Measurements from ENCODE around the gene SELENON.

Gene SELENON

DNA sequence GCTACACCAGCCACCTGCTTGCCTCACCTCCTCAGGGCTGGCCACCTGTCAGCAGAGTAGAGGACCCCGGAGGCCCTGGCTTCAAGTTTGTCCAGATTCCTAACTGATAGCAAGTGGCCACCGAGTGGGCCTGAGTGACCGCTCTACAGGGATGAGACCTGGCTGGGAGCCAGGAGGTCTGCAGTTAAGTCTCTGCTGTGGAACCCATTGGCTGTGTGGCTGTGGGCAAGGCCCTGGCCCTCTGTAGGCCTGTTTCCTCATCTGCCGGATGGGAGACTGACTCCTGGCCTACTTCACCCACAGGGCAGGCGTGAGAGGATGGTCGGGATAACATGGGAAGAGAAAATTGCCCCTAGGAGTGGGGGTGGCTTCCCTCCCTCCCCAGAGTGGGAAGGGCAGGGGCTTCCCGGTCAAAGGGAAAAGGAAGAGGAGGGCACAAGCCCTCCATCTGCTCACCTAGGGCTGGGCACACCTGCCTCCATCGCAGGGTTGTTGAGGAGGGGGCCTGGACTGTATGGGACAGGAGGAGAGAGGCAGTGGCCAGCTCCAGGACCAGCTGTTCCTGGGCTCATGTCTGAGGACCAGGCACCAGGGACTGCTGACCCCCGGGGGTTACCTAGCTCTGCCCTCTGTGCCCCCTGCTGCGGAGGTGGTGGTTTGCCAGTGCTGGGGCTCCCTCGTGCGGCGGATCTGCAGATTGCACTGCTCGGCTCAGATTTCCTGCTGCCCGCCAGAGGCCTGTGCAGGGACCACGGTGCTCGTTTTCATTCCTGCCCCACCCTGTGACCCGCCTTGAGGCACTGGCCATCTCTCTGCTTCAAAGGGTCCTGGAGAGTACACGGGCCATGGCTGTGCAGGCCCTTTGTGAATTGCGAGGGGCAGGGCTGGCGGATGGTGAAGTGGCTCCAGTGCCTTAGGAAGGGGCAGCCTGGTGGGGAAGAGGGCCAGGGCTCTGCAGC, 10.6 kb downstream of the SELENON start:
- peak; percentile 42 to 61 for DNase-seq

DNA sequence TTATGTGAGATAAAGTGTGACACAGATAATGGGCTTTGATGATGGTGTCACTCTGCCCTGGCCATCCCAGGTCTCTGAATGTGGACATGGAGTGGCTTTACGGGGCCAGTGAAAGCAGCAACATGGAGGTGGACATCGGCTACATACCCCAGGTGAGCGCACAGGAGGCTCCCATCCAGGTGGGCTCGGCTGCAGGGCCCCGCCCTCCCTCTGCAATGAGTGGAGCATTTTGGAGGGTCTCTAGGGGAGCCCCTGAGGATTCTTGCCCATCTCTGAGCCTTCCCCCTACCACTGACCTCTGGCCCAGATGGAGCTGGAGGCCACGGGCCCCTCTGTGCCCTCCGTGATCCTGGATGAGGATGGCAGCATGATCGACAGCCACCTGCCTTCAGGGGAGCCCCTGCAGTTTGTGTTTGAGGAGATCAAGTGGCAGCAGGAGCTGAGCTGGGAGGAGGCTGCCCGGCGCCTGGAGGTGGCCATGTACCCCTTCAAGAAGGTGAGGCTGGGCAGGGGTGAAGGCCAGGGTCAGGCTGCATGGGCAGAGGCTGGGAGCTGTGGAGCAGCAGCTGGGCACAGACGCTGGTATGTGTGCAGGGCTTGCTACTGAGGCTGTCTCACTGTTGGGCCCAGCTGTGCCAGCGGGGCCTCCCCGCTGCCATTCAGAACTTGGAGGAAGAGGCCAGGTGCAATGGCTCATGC, 11.5 kb downstream of the SELENON start:
- DNase-seq, result no peak

DNA sequence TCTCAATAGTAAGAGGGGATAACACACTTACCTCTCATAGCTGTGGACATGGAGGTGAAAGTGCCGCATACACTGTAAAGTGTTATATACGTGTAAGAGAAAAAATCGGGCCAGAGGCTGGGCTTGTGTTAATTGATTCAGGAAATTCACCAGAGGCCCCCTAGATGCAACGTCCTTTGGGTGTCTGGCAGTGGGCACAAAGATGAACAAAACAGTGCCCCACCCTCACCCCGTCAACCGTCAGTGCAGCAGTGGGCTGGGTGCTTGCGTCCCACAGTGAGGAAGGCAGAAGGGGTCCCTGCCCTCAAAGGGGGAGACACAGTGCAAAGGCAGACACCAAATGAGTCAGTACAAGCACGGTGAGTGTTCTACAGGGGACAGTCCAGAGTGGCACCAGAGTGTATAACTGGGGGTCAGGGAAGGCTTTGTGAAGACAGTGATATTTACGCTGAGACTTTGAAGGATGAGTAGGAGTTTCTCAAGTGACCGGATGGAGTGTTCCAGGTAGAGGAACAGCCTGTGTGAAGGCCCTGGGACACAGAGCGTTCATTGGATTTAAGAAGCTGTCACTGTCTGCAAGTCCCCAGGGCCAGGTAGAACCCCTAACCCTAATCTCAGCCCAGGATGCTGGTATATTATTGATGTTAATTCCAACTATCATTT, 13.2 kb downstream of the SELENON start:
- DNase-seq, result no peak

DNA sequence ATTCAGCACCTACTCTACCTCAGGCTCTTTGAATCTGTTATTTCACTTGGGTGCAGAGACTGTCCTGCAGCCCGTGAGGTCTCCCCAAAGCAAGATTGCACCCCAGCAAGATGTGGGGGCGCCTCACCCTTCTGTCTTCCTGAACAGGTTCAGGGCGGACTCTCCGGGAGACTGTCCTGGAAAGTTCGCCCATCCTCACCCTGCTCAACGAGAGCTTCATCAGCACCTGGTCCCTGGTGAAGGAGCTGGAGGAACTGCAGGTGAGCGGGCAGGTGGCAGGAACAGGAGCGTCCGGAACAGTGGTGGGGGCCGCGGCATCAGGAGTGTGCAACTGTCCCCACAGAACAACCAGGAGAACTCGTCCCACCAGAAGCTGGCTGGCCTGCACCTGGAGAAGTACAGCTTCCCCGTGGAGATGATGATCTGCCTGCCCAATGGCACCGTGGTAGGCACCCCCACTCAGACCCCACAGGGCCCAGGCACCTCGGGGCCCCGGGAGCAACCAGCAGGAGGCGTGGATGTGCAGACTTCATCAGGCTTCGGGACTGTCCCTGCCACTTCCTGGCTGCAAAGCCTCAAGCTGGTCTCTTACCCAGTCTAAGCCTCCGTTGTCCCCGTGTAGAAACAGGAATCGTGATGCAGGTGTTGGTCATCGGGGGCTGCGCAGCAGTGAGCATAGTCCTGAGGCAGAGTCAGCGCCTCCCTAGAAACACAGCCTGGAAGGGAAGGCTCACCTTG, 13.9 kb downstream of the SELENON start:
- no peak for DNase-seq

DNA sequence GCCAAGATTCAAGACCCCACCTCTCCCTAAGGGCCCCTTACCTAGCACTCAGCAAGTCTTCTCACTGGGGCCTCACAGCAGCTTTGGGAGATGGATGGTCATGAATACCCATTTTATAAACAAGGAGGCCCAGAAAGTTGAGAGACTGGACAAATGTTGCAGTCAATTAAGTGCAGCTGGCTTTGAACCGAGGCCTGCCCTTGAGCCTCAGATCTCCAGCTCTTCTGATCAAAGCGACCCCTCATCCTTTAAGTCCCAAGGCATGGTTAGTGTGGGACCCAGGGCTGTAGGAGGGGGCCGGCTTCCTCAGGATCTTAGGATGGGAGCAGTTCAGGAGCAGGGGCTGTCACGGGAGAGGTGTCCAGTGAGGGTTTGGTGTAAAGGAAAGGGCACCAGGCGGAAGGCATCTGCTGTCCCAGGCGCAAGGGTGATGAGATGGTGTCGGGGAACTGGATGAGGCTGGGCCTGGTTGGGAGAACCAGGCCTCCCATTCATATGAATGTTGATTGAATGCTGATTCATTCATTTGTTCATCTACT, 14.6 kb downstream of the SELENON start:
- DNase-seq, result no peak

DNA sequence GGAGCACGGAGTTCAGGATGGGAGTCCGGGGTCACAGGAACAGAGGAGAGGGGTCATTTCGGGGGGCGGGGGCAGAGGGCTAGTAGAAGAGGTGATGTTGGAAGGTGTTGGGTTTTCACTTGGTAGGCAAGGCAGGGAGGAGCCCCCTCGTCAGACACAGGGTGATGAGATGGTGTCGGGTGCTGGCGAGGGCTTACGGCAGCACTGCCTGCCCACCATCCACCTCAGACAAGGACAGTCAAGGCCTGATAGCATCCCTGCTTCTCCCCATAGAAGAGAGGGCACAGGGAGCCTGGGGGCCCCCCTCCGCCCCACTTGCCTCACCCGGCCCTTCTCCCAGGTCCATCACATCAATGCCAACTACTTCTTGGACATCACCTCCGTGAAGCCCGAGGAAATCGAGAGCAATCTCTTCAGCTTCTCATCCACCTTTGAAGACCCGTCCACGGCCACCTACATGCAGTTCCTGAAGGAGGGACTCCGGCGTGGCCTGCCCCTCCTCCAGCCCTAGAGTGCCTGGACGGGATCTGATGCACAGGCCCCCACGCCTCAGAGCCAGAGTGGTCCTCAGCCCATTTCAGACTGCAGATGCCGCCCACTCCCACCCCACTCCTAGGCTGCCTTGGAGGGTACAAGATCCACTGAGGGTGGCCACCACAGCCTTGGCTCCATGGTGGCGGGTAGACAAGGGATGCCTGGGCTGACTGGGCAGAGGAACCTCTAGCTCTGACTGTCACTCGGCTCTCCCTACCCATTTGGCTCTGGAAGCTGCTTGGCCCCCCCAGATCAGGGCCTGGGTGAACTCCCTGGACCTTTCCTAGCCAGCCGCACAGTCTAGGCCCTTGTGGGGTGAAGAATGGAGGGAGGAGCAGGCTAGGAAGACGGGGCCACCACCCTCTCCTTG, 15.5 kb downstream of the SELENON start:
- DNase-seq, result no peak

DNA sequence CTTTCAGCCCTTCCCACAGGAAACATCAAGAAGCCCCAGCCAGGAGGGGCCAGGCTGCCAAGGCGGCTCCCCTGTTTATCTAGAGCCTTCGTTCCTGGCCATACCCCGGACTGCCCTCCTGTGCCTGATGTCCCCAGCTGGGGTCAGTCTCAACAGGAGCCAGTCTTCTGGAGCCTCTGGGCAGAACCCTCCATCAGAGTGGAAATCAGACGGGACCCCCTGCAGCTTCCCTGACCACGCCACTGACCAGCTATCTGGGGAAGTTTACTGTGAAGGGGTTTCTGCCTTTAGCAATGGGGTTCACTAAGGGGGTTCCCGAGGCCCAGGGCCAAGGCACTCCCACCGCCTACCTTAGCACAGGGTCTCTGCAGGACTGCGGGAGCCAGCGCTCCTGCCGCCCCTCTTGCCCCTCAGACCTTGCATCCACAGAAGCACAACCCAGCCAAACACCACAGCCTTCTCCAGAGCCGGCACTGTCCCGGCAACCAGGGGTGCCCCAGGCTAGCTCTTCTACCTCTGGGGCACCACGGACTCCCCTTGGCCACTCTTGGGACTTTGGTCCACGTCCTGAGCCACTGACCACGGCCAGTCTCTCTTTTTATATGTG, 16.2 kb downstream of the SELENON start:
- DNase-seq, result no peak

DNA sequence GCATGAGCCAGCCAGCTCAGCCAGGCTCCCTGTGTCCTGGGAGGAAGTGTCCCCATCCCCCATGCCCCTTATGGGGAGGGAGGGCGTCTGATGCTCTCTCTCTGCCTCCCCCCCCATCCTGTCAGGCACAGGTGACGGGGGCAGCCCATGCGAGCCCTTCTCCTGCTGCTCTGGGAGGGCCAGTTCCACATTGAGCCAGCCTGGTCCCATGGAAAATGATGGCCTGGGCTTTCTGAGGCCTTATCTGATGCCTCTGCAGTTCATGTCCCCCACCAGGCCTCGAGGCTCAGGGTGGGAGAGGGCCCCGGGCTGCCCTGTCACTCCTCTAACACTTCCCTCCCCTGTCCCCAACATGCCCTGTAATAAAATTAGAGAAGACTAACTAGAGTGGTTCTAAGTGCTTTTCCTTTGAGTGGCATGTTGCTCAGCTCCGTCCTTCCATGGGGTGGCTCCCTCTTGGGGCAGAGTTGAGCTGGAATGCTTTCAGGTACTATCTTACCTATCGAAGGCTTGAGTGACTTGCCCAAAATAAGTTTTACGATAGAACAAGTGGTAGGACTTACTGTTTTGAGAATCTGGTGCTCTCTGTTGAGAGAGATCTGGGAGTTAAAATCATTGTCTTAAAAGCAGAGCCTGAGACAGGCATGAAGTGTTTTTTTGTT, 18.0 kb downstream of the SELENON start:
- DNase-seq, result no peak

DNA sequence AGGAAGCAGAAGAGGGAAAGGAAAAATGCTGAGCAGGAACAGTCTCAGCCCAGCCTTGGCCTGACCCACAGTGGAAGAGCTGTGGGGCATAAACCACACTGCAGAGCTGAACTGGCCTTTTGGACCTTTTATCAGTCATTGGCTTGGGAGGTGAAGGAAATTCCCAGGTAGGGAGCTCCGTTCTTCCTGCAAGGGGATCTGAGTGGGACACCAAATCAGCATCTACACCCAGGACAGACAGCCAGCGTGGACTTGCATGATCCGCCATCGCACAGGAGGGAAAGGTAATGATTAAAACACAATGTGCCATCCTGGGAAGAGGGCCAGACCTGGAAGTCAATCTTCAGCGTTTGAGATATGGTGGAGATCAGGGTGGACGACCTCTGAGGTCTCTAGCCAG, 18.6 kb downstream of the SELENON start:
- DNase-seq, result no peak

DNA sequence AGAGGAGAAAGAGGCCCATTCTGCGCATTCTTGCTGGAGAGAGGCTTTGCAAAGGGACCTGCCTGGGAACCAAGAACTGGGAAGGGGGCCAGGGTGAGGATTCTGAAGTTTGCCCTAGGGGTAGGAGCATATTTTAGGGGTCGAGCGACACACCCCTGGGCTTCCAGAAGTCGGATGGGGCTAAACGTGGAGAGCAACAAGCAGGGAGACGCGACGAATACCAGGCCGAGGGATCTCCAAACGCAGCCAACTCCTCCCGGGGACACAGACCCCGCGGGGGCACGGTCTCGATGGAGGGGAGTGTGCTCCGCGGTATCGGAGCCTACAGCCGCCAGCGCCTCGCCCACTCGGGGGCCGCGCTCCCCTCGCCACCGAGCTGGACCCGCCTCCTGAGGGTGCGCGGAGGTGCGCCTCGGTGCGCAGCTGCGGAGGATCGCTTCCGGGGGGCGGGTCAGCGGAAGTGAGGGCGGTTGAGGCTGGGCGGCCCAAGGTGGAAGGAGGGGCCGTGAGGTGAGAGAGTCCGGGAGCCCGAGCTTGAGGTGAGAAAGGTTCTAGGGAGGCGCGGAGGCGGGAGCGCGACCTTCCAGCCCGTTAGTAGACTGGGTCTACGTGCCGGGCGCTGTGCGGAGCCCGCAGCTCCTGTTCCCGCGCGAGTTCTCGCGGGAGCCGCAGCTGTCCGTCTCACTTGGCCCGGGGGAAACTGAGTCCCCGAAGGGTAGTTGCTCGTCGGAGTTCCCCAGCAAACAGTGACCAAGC, 19.7 kb downstream of the SELENON start, which contains the start of gene MTFR1L:
MTFR1L (plus strand) TSS at position 464 of the 756 bp plus-strand sequence. CDS start 3,151 bp downstream, outside the sequence.
- peak; percentile 78 to 80 for DNase-seq

DNA sequence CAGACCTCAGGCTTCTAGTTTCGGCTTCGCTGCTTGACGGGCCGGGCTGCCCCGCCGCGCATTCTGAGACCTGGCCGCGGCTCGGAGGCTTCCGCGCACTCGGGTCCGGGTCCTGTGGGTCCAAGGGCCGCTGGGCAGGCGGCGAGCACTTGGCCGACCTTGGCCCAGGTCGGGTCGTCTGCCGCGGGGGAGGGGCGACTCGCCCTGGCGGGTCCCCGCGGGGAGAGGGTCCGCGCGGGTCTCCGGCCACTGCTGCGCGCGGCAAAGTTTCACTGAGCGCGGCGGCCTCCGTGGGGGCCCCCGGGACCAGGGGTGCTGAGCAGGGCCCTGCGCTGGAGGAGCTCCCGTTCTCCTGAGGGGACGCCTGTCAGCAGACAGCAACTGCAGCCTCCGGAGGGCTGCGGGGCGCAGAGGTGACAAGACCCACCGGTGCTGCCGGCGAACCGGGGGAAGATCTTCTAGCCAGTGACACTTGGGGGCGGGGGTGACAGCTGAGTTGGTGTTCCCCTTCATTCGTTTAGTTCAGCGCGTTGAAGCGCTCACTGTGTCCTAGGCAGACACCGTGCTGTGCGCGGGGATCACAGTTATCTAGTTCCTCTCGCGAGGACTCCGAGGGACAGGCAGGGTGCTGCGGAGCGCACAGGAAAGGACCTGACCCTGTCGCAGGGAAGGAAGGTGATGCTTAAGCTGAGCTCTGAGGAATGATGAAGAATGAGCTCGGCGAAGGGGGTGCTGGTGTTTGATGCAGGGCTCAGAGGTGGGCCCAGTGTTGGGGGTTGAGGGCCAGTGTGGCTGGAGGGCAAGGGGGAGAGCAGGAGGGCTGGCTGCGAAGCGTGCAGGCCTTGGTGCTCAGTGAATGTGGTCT, 20.5 kb downstream of the SELENON start:
- peak; percentile 67 to 76 for DNase-seq

DNA sequence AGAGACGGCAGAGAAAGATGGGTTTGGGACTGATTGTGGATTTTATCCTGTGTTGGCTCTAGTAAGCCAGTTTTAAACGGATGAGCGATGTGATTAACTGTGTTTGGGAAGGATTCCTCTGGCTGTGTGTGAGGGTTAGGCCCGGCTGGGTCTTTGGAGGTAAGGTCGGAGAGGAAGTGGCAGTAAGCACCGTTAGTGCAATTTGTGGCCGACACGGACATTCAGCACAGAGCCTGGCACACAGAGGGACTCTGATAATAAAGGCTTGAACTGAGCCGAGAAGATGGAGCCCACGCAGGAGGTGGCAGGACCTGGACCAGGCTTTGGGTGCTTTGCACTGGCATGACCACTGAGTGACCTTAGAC, 21.1 kb downstream of the SELENON start:
- DNase-seq, result peak; percentile 25 to 38

DNA sequence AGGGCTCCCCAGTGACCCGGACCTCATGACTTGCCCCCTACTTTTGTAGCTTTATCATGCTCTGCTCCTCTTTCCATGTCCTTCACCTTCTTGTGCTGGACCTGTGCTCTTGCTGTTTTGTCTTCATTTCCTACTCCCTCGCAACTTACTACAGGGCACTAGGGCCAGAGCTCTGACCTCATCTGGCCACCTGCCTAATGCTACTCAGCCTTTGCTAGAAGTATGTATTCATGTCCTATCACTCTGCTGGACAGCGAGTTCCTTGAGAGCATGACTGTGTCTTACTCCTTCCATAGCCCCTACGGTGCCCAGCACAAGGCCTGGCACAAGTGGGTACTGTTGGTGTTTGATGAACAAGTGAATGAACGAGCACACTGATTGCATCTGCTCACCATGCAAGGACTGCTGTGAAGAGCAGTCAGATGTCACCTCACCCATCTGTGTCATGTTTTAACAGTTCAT, 21.7 kb downstream of the SELENON start:
- DNase-seq, result no peak

DNA sequence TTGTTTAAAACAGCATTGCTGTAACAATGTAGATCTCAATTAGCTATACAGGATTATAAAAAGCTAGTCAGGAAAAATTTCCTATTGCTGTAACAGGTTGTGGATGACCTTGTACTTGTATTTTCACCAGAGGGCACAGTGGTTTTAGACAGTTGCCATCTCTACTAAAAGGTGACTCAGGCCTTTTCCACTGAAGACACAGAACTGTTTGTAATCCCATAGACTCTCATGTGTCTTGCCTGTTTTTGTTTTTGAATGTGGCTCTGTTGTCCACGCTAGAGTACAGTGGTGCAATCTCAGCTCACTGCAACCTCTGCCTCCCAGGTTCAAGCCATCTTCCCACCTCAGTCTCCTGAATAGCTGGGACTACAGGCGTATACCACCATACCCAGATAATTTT, 25.6 kb downstream of the SELENON start:
- peak in 1 of 2 experiments; percentile 2 for DNase-seq

DNA sequence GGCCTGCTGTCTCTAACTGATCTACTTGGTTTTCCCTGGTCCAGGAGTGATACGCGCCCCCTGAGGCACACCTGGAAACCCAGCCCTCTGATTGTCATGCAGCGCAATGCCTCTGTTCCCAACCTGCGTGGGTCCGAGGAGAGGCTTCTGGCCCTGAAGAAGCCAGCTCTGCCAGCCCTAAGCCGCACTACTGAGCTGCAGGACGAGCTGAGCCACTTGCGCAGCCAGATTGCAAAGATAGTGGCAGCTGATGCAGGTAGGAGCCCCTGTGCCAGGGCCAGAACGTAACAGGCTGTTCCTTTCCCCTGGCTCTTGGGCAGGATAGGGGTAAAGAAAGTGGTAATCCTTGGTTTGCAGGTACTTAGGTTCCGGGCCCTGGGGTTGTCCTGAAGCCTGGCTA, 26.6 kb downstream of the SELENON start:
- DNase-seq, result no peak

DNA sequence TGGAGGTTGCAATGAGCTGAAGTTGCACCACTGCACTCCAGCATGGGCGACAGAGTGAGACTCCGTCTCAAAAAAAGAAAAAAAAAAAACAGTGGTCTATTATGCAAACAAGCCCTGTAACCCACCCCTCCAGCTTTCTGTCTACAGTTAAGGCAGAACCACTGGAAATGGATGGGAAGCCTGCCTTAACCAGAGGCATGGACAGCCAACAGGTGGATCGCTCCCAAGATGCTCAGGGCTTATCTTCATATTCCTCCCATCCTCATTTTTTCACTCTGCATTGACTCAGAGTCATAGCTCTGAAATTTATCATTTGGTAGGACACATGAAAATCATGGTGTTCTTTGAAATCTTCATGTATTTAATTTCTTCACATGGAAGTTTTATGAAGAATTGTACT, 28.5 kb downstream of the SELENON start:
- no peak for DNase-seq

DNA sequence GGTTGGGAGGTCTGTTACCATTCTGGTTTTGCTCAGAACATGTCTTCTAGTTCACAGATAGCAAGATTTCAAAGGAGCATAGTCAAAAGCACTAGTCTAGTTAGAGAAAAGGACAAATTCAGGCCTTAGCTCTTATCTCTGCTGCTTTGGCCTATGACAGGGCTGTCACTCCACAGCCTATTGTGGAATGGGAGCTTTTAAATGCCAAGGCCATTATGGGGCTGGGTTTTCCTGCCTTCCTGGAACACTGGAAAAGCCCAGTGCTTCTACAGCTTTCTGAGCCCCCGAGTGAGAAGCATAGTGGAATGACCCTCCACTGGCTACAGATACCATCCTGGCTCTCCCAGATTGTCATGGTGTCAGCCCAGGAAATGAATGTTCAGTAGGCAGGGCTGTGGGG, 29.1 kb downstream of the SELENON start:
- DNase-seq, result no peak

DNA sequence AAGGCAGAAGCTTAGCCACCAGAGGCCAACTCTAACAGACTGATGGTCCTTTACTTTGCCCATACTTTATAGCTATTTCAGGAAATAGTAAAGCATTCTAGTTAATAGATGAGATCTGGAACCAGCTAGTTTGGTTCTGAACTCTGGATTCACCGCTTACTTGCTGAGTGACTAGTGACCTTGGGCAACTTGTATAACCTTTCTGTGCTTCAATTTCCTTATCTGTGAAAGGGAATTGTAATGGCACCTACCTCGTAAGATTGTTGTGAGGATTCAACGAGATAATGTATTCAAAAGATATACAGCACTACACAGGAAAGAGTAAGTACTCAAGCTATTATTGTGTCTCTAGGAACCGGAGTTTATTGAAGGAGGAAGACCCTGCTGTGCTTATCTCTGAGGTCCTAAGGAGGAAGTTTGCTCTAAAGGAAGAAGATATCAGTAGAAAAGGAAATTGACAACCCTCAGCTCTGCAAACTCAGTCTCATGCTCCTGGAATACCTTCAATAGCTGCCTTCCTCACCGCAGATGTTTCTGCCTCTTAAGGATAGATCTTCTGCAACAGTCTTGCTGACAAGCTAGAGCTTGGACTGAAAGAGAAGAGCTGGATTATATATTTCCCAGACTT, 31.7 kb downstream of the SELENON start:
- peak; percentile 88 to 91 for DNase-seq
